IPS DF 6.9 (cell line): ENCODE measurements around the gene ARHGAP40.

Experiments
- DNase-seq: peaks from one replicate; pipeline ENCODE4 v3.0.0-alpha.2; 2013; ENCODE audit warnings: low read depth, low spot score
- H3K27ac ChIP-seq: one replicate; pipeline ENCODE4 v1.5.1; 2013; ENCODE audit warnings: low read length, control low read depth
- H3K27me3 ChIP-seq: 2 replicates; pipeline ENCODE4 v1.6.1; 2013; ENCODE audit warnings: mild to moderate bottlenecking, low read length; ENCODE audit not compliant: control insufficient read depth, insufficient read depth
- H3K36me3 ChIP-seq: 2 replicates; pipeline ENCODE4 v1.6.1; 2013; ENCODE audit warnings: low read length; ENCODE audit not compliant: control insufficient read depth, insufficient read depth
- H3K4me1 ChIP-seq: 2 replicates; pipeline ENCODE4 v1.6.1; 2013; ENCODE audit warnings: low read length; ENCODE audit not compliant: control insufficient read depth, insufficient read depth
- H3K4me3 ChIP-seq: 2 replicates; pipeline ENCODE4 v1.5.1; 2013; ENCODE audit warnings: mild to moderate bottlenecking, low read length
- H3K9me3 ChIP-seq: 2 replicates; pipeline ENCODE4 v1.6.1; 2013; ENCODE audit warnings: low read length, inconsistent platforms; ENCODE audit not compliant: control insufficient read depth, insufficient read depth
- WGBS: extraction: QIAGEN DNeasy Blood & Tissue Kit; methylation state at CpG from one replicate; pipeline ENCODE4 v1.1.7; 2013; ENCODE audit warnings: mixed read lengths, missing lambda C conversion rate; ENCODE audit not compliant: insufficient read length, insufficient coverage; 5-methylcytosine and 5-hydroxymethylcytosine counted together

ARHGAP40 gene

GRCh38 chr20:38616457-38616856 lies 14.8 kb downstream of the ARHGAP40 start:
- DNase-seq, result no peak
- no peaks in the 10 kb centered on the region for H3K36me3 ChIP-seq
- H3K27ac ChIP-seq, result no peak overlapping the region
- WGBS, result no CpG with 5 or more reads among the region's 4 CpGs
- H3K4me3 ChIP-seq, result no peak overlapping the region
- no peaks in the 10 kb centered on the region for H3K9me3 ChIP-seq
- no peaks in the 10 kb centered on the region for H3K27me3 ChIP-seq
- H3K4me1 ChIP-seq, result peaks cover 3% of the 10 kb centered on the region; the same call in 1 of the 2 replicates

- no peak overlapping the region for H3K4me3 ChIP-seq
- H3K27me3 ChIP-seq, result no peaks in the 10 kb centered on the region
- DNase-seq, result no peak
- WGBS, result no CpG with 5 or more reads among the region's 16 CpGs
- peaks cover 3% of the 10 kb centered on the region; the same call in 1 of the 2 replicates for H3K4me1 ChIP-seq
- no peak overlapping the region for H3K27ac ChIP-seq
- no peaks in the 10 kb centered on the region for H3K9me3 ChIP-seq
- no peaks in the 10 kb centered on the region for H3K36me3 ChIP-seq
Observed at GRCh38 chr20:38617011-38617829, 15.6 kb downstream of the ARHGAP40 start.

DNA sequence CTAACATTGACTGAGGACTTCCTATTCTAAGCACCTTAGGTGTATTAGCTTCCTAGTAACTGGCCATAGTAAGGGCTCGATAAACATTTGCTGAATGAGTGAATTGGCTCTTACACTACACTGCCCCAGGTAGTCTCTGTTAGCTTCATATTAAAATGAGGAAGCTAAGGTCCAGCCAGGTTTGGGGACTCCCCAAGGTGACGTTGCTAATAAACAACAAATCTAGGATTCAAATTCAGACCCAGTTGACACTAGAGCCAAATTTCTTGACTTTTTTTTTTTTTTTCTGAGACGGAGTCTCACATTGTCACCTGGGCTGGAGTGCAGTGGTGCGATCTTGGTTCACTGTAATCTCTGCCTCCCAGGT lies 16.2 kb downstream of the ARHGAP40 start:
- WGBS, result no CpG with 5 or more reads among the region's 4 CpGs
- H3K27ac ChIP-seq, result no peak overlapping the region

DNA sequence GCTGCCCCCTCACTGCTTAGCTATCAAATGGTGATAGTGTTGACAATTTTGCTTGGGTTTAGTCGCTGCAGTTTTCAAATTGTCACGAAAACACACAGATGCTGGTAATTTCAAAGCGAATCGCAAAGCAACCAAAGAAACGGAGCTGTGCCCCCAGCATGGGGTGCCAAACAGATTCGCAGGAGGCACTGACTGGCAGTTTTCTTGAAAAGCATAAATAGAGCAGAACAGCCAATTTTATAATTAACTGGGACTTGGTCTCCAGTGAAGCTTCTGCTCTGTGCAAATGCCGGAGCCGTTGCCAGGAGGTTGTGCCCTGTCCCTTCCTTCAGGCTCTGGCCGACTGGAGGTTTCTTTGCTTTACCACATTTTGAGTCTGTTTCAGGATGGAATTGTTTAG lies 18.8 kb downstream of the ARHGAP40 start:
- Histone ChIP-seq H3K36me3 (no peaks in the 10 kb centered on the region), H3K27ac (no peak overlapping the region), H3K4me1 (peaks cover 3% of the 10 kb centered on the region; the same call in 1 of the 2 replicates), H3K9me3 (no peaks in the 10 kb centered on the region; the same call in 1 of the 2 replicates), H3K27me3 (no peaks in the 10 kb centered on the region), H3K4me3 (no peak overlapping the region)
- no peak for DNase-seq
- WGBS, result no CpG with 5 or more reads among the region's 9 CpGs

More for the DNA sequence above, 16.2 kb downstream of the ARHGAP40 start:
- H3K27me3 ChIP-seq, result no peaks in the 10 kb centered on the region
- H3K9me3 ChIP-seq, result no peaks in the 10 kb centered on the region
- peaks cover 3% of the 10 kb centered on the region; the same call in 1 of the 2 replicates for H3K4me1 ChIP-seq
- H3K36me3 ChIP-seq, result no peaks in the 10 kb centered on the region
- H3K4me3 ChIP-seq, result no peak overlapping the region
- DNase-seq, result no peak

- Histone ChIP-seq H3K9me3 (no peaks in the 10 kb centered on the region; the same call in 1 of the 2 replicates), H3K4me3 (no peak overlapping the region), H3K27ac (no peak overlapping the region), H3K4me1 (no peaks in the 10 kb centered on the region; the same call in 1 of the 2 replicates), H3K36me3 (no peaks in the 10 kb centered on the region), H3K27me3 (no peaks in the 10 kb centered on the region)
- WGBS, result no CpG with 5 or more reads among the region's 4 CpGs
- DNase-seq, result no peak
Observed at GRCh38 chr20:38623061-38623460, 21.5 kb downstream of the ARHGAP40 start.

DNA sequence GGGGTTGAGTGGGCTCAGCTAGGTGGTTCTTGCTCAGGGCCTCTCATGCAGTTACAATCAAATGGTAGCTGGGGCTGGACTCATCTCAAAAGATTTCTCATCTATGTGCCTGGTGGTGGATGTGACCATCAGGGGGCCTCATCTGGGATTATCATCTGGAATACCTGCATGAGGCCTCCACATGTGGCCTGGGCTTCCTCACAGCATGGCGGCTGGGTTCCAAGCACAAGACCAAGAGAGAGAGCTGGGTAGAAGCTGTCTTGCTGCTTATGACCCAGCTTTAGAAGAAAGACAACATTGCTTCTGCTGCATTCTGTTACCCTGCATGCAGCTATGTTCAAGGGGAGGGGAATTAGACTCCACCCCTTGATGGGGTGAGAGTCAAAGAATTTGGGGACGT lies 22.5 kb downstream of the ARHGAP40 start:
- H3K4me1 ChIP-seq, result no peaks in the 10 kb centered on the region; the same call in 1 of the 2 replicates
- H3K27ac ChIP-seq, result no peak overlapping the region
- H3K36me3 ChIP-seq, result no peaks in the 10 kb centered on the region
- WGBS, result no CpG with 5 or more reads among the region's 2 CpGs
- H3K27me3 ChIP-seq, result no peaks in the 10 kb centered on the region
- H3K4me3 ChIP-seq, result no peak overlapping the region
- H3K9me3 ChIP-seq, result no peaks in the 10 kb centered on the region; the same call in 1 of the 2 replicates
- DNase-seq, result no peak

DNA sequence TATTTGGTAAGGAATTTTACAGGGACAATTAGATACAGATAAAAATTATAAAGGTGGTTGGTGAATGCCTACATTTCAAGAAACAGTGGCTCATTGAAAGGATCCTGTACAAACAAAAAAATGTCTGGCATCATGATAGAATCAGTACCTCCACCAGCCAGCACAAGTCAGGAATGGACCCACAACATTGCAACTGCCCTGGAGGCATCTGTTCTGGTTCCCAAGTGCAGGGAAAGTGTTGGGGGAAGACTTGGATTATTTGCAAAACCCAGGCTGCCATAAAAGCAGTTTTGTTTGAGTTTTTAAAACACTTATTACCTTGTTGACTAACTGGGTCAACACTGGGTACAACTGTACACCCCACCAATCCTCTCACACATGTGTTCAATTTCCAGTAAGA lies 24.3 kb downstream of the ARHGAP40 start:
- no peaks in the 10 kb centered on the region for H3K27me3 ChIP-seq
- H3K27ac ChIP-seq, result no peak overlapping the region
- H3K9me3 ChIP-seq, result no peaks in the 10 kb centered on the region; the same call in 1 of the 2 replicates
- H3K36me3 ChIP-seq, result no peaks in the 10 kb centered on the region
- no peak for DNase-seq
- no peak overlapping the region for H3K4me3 ChIP-seq
- no peaks in the 10 kb centered on the region for H3K4me1 ChIP-seq

DNA sequence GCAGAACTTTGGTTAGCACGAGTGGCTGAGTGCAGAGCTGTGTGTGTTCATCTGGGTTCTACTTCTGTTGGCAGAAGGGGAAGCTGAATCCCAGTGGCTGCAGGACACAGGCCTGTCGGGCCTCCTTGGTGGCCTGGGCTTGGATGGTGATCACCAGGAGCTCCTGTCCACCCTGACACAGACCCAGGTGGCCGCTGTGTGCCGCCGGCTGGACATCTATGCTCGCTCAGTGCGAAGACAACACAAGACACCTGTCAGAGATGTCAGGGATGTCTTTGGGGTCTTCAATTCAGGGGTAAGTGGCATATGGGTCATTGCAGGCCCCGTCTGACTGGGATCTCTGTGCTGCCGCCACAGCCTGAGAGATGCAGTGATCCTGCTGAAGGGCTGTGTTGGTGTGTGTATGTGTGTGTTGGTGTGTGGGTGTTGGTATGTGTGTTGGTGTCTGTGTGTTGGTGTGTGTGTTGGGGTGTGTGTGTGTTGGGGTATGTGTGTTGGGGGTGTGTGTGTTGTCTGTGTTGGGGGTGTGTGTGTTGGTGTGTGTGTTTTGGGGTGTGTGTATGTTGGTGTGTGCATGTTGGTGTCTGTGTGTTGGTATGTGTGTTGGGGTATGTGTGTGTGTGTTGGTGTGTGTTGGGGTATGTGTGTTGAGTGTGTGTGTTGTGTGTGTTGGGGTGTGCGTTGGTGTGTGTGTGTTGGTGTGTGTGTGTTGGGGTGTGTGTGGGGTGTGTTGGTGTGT lies 25.5 kb downstream of the ARHGAP40 start:
- Histone ChIP-seq H3K27me3 (no peaks in the 10 kb centered on the region), H3K9me3 (no peaks in the 10 kb centered on the region; the same call in 1 of the 2 replicates), H3K4me1 (no peaks in the 10 kb centered on the region), H3K27ac (no peak overlapping the region), H3K36me3 (no peaks in the 10 kb centered on the region), H3K4me3 (no peak overlapping the region)
- WGBS, result 100% methylated on average over 1 of the region's 10 CpGs
- no peak for DNase-seq

- WGBS, result no CpG with 5 or more reads among the region's 9 CpGs
- DNase-seq, result no peak
- Histone ChIP-seq H3K36me3 (no peaks in the 10 kb centered on the region), H3K9me3 (no peaks in the 10 kb centered on the region; the same call in 1 of the 2 replicates), H3K4me3 (no peak overlapping the region), H3K27me3 (no peaks in the 10 kb centered on the region), H3K27ac (no peak overlapping the region), H3K4me1 (no peaks in the 10 kb centered on the region)
Observed at GRCh38 chr20:38628580-38629470, 27.2 kb downstream of the ARHGAP40 start.

GRCh38 chr20:38629979-38630378 lies 28.4 kb downstream of the ARHGAP40 start:
- DNase-seq, result no peak
- Histone ChIP-seq H3K9me3 (no peaks in the 10 kb centered on the region), H3K36me3 (no peaks in the 10 kb centered on the region), H3K4me3 (no peak overlapping the region), H3K27ac (no peak overlapping the region), H3K27me3 (no peaks in the 10 kb centered on the region), H3K4me1 (no peaks in the 10 kb centered on the region)
- no CpG with 5 or more reads among the region's 1 CpG for WGBS
